ENCODE measurements around the gene ARHGEF10L.

ARHGEF10L gene

DNA sequence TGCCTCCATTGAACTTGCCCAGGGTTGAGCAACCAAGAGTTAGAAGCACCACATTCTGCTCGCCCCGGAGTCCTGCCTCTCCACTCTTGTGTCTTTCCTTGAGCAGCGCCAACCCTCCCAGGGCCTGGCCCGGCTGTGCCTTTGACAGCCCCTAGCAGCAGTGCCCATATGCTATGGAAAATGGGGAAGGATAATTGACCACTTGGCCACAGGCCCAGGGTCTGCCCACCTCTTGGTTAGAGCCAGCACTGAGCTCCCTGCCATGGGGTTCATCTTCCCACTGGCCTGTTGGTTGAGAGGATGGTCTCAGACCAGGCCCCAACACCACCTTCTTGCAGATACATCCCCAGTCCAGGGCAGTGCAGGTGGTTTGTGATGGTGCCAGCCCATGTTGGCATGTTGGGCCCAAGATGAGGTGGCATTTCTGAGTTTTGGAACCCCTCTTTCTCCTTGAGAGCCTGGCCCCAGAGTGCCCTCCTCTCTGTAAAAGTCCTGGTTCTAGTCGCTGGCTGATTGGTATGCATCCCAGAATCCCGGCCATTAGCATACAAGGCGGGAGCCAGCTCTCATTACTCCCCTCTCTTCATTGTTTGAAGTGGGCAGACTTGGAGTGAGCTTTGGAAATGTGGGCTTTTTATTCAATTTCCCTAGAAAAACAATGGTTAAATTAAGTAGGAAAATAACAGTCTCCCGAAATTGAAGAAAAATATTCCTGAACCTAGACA lies 7.6 kb downstream of the ARHGEF10L start:
- DNase-seq (ENCODE audit: low read depth, low spot score), result no peak

DNA sequence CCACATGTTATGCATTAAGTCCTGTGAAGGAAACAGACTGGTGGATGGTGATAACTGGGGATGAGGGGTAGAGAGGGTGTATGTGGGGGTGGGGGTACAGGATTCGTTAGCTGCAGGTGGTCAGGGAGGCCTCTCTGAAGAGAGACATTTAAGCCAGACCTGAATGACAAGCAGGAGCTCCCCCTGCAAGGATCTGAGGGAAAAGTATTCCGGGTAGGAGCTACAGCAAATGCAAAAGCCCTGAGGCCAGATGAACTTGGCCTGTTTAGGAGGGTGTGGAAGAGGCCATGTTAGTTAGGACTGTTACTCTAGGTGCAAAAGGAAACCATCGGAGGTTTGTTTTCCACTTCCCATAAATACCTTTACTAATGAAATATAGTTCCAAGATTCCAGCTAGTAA lies 9.9 kb downstream of the ARHGEF10L start:
- DNase-seq (ENCODE audit: low read depth, low spot score), result no peak

- DNase-seq (ENCODE audit: low read depth, low spot score), result no peak
These were observed 11.5 kb downstream of the ARHGEF10L start for GRCh38 chr1:17550729-17551584.

DNA sequence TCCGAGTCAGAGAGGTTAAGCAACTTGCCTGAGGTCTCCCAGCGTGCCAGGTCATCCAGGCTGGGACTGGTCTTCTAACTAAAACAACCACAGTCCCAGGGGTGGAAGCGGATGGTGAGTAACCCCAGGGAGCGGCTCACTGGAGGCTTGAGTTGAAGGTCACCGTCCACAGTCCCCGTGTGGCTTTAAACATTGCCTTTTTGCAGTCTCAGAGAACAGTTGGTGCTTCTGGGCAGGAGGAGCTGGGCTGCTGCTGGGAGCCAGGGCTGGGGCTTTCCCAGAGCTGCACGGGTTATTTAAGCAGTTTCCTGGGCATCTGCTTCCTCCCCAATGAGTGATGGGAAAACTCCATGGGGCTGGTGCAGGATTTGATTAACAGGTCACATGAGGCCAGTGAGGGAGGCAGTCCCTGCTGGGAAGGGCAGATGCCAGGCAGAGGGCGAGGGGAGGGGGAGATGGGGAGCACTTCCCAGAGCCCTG lies 12.3 kb downstream of the ARHGEF10L start:
- DNase-seq (ENCODE audit: low read depth, low spot score), result no peak

- no peak for DNase-seq (ENCODE audit: low read depth, low spot score)
These were observed 14.6 kb downstream of the ARHGEF10L start for GRCh38 chr1:17553975-17554700.

GRCh38 chr1:17554954-17555353 lies 15.5 kb downstream of the ARHGEF10L start:
- no peak for DNase-seq (ENCODE audit: low read depth, low spot score)

DNA sequence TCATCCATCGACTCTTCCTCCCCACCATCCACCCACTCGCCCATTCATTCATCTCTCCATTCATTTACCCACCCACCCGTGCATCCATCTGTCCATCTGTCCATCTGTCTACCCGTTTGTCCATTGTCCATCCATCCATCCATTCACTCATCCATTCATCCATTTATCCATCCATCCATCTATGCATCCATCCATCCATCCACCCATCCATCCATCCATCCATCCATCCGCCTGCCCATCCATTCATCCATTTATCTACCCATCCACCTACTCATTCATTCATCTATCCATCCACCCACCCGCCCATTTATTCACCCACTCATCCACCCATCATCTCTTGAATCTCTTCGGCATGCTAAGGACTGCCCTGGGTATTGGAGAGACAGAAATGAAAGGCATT lies 18.5 kb downstream of the ARHGEF10L start:
- no peak for DNase-seq (ENCODE audit: low read depth, low spot score)

GRCh38 chr1:17558541-17558940 lies 19.0 kb downstream of the ARHGEF10L start:
- no peak for DNase-seq (ENCODE audit: low read depth, low spot score)

DNA sequence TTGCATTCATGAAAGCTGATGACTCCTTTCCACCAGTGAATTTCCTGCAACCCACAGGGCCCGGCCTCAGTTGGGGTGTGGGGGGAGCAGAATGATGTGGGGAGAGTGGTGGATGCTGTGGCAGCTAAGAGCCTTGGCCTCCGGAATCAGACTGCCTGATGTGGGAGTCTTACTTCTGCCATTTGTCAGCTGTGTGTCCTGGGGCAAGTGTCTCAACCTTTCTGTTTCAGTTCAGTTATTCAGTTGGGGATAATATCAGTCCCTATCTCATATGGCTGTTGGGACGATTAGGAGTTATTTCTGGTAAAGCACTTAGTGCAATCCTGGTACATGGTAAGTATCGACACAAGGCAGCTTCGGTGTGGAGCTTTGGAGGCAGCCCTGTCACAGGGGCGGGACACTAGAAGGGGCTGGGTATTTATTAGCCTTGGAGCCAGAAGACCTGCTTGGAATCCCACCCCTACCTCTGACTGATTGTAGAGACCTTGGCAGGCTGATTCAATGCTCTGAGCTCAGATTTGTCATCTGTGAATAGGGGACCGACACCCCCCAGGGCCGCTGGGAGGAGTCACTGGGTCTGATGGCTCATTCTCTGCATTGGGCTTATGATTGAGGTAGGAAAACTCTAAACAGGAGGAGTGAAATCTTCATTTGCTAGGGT lies 19.6 kb downstream of the ARHGEF10L start:
- DNase-seq (ENCODE audit: low read depth, low spot score), result no peak

GRCh38 chr1:17559615-17560419 lies 20.3 kb downstream of the ARHGEF10L start:
- DNase-seq (ENCODE audit: low read depth, low spot score), result no peak

- no peak for DNase-seq (ENCODE audit: low read depth, low spot score)
These were observed 21.7 kb downstream of the ARHGEF10L start for GRCh38 chr1:17561247-17561548.

DNA sequence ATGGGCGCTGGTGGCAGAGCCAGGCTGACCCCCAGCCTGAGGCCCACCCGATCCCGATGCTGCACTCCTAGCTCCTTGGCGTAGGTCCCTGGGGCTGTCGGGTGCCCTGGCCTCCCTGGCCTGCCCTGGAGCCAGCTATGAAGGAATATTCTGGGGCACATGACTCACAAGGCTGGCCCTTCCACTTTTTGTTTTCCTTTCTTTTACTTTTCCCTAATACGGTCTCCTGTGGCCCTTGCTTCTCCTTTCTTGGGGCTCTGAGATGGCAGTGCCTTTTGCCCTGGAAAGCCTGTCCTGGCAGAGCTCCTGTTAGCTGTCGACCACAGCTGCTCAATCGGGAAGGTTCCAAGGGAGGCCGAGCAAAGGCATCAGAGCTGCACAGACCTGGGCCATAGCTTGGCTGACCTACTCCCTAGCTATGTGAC lies 22.1 kb downstream of the ARHGEF10L start:
- no peak for DNase-seq (ENCODE audit: low read depth, low spot score)

GRCh38 chr1:17562375-17562774 lies 22.9 kb downstream of the ARHGEF10L start:
- no peak for DNase-seq (ENCODE audit: low read depth, low spot score)

DNA sequence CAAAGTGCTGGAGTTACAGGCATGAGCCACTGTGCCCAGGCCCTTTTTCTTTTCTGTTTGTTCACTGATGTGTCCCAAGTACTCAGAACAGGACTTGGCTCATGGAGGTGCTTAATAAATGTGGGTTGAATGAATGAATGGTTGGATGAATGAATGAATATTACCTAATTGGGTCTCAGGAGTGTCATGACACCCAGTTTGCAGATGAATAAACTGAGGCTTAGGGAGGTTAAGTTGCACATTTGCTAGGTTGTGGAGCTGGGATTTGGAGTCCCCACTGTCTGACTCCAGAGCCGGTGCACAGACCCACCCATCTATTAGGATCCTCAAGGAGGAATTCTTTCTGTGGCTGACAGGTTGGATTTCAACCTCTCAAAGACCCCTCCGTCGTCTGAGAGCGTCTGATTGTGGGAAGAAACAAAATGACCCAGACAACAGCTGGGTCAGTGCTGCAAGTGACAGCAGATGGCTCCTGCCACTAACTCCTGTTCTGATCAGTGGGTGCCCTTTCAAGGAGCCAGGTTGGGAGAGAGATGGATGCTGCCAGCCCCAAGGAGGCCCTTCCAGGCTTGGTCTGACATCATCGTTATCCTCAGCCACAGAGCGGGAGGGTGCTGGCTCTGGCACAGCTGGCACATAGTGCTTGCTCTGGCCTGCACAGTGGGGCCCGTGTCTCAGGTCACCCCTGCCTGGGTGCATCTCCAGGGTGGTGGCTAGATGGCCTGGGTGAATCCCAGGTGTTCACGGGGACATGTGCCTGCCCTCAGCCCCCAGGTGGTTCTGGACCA lies 24.2 kb downstream of the ARHGEF10L start:
- no peak for DNase-seq (ENCODE audit: low read depth, low spot score)

- DNase-seq (ENCODE audit: low read depth, low spot score), result no peak
These were observed 25.2 kb downstream of the ARHGEF10L start for GRCh38 chr1:17564458-17565393.

DNA sequence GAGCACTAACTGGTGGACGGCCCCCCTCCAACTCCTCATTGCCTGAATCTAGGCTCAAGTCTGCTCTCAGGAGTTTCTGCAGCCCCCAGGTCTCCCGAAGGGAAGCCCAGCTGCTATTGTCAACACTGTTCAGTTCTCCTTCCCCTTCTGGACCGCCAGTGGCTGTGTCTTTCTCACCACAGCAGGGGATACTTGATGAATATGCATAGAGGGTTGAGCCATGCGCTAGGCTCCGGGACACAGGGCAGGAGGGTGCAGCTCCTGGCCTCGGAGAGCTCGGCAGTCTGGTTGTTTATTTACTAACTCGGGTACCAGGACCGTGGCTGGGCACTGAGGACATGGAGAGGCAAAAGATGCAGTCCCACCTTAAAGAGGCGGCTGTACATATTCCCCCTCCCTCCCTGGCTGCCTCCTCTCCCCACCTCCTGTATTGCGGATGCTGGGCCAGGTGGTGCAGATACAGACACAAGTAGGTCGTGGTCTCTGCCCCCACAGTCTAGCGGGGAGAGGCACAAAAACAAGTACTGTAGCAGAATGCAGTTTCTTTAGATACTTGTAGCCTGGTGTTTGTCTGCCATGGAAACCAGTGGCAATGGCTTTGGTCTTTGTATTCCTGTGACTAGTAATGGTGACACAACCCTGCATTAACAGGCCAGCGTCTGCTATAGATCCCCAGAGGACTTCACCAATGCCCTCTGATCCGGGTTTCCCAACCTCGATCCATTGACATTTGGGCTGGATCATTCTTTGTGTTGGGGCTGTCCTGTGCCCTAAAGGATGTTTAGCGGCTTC lies 26.2 kb downstream of the ARHGEF10L start:
- no peak for DNase-seq (ENCODE audit: low read depth, low spot score)

DNA sequence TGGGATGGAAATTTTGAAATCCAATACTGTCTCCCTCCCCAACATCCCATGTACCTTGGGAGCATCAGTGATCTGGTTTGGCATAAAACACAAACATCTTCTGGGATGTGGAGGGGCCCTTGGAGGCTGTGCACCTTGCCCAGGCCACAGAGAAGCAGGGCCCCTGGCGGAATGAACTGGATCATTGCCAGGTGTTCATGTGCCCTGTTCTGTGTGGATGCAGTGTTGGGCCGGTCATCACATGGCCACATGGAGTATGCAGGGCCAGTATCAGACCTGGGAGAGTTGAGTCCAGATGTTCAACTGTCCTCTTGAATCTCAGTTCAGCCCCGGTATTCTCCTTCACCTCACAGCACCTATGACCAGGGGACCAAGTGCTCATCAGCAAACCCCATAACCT lies 26.9 kb downstream of the ARHGEF10L start:
- no peak for DNase-seq (ENCODE audit: low read depth, low spot score)

GRCh38 chr1:17566892-17567291 lies 27.4 kb downstream of the ARHGEF10L start:
- DNase-seq (ENCODE audit: low read depth, low spot score), result no peak

Data from activated CD4-positive, CD25-positive, alpha-beta regulatory T cell treated with anti-CD3 and anti-CD28 coated beads, Interleukin-2, amount 50 U/mL, for 16 hours (primary cell).